Keratinocyte (primary cell): ENCODE results near the gene TAP1. TPM values are rescaled to one million over a fixed set of nuclear protein-coding genes. Genes with fewer than 3 reads are reported as not detected.

Experiments used
- DNase-seq: peaks from one replicate; pipeline ENCODE4 v3.0.0-alpha.2; 2011; ENCODE audit warnings: low read depth, missing footprints, low spot score
- FAIRE-seq: peaks from 2 replicates; lab custom pipeline; 2011; peaks lifted over from hg19 to GRCh38; lab: Jason Lieb, UNC
- H2AFZ ChIP-seq: 2 replicates; pipeline ENCODE4 v1.6.0; 2012; ENCODE audit warnings: low read length, control low read depth, inconsistent platforms; ENCODE audit not compliant: control insufficient read depth
- H3K27ac ChIP-seq: 2 replicates; pipeline ENCODE4 v1.5.1; 2011; ENCODE audit warnings: low read length; ENCODE audit not compliant: control insufficient read depth, insufficient read depth
- H3K27me3 ChIP-seq: 3 replicates; pipeline ENCODE4 v1.6.0; 2011; ENCODE audit warnings: low read length; ENCODE audit not compliant: control insufficient read depth, insufficient read depth; ENCODE audit errors: extremely low read depth
- H3K36me3 ChIP-seq, 2 experiments: 2 replicates in 1 of 2; 3 replicates in 1 of 2; pipeline ENCODE4 v1.5.1; 2011; ENCODE audit warnings: low read length in 2 of 2, mild to moderate bottlenecking in 1 of 2; ENCODE audit not compliant: control insufficient read depth in 2 of 2, insufficient read depth in 2 of 2; ENCODE audit errors: extremely low read depth in 1 of 2
- H3K4me1 ChIP-seq: 3 replicates; pipeline ENCODE4 v1.5.1; 2011; ENCODE audit warnings: low read length; ENCODE audit not compliant: control insufficient read depth, insufficient read depth; ENCODE audit errors: extremely low read depth
- H3K4me2 ChIP-seq: 3 replicates; pipeline ENCODE4 v1.6.0; 2011; ENCODE audit warnings: low read depth, low read length; ENCODE audit not compliant: control insufficient read depth, insufficient read depth; ENCODE audit errors: extremely low read depth
- H3K4me3 ChIP-seq, 3 experiments: fragments of 200-600 bp in 1 of 3; sonication (generic) in 1 of 3; 2 replicates in 2 of 3; 3 replicates in 1 of 3; pipeline ENCODE4 v1.5.1; 2011 to 2016; ENCODE audit warnings: low read length in 3 of 3, mild to moderate bottlenecking in 3 of 3, control low read depth in 2 of 3, inconsistent platforms in 1 of 3, low read depth in 1 of 3, mixed read lengths in 1 of 3, mixed run types in 1 of 3, moderate library complexity in 1 of 3; ENCODE audit not compliant: control insufficient read depth in 2 of 3, insufficient read depth in 2 of 3; ENCODE audit errors: extremely low read depth in 1 of 3
- H3K79me2 ChIP-seq: 2 replicates; pipeline ENCODE4 v1.6.0; 2012; ENCODE audit warnings: low read length; ENCODE audit not compliant: control insufficient read depth, insufficient read depth
- H3K9ac ChIP-seq: 3 replicates; pipeline ENCODE4 v1.6.0; 2011; ENCODE audit warnings: low read length; ENCODE audit not compliant: control insufficient read depth, insufficient read depth; ENCODE audit errors: extremely low read depth
- H3K9me1 ChIP-seq: 3 replicates; pipeline ENCODE4 v1.6.0; 2011; ENCODE audit warnings: low read length; ENCODE audit not compliant: control insufficient read depth, insufficient read depth; ENCODE audit errors: extremely low read depth
- H3K9me3 ChIP-seq: 2 replicates; pipeline ENCODE4 v1.5.1; 2012; ENCODE audit warnings: low read depth, low read length; ENCODE audit not compliant: control insufficient read depth
- H4K20me1 ChIP-seq: 3 replicates; pipeline ENCODE4 v1.6.0; 2011; ENCODE audit warnings: low read length; ENCODE audit not compliant: control insufficient read depth, insufficient read depth; ENCODE audit errors: extremely low read depth
- EZH2 ChIP-seq: IDR thresholded peaks from one replicate; pipeline ENCODE4 v1.6.1; 2012; ENCODE audit warnings: inconsistent platforms, mild to moderate bottlenecking, low read length, moderate library complexity
- dilution Hi-C: fragments of 300-500 bp; cut with MboI; formaldehyde crosslinking; loops from one replicate; pipeline ENCODE4 v1.7.0; 2020; ENCODE audit warnings: low sequenced_read_pairs; ENCODE audit not compliant: extremely low pct_ligation_motif_present
- polyA plus RNA-seq, 5 experiments: library from polyadenylated mRNA; depleted of rRNA in 3 of 5; stranded (reverse) in 3 of 5; stranded (forward) in 1 of 5; unstranded in 1 of 5; fragments of >200 nt; gene quantifications; 1 replicate in 1 of 5; 2 replicates in 3 of 5; 3 replicates in 1 of 5; pipeline versions ENCODE4 v1.2.1 to v1.2.3, GENCODE V29; 2011 to 2012; ENCODE audit warnings: missing spikeins in 2 of 5, low read depth in 1 of 5, low replicate concordance in 1 of 5
- TF ChIP-seq, protein P1 (sequence below), 3 experiments: IDR thresholded peaks in 1 of 3; conservative IDR thresholded peaks in 1 of 3; optimal IDR thresholded peaks in 1 of 3; 2 replicates in 2 of 3; 3 replicates in 1 of 3; pipeline versions ENCODE3 to v1.5.1; 2011; ENCODE audit warnings: low read length in 3 of 3, mild to moderate bottlenecking in 3 of 3, moderate library complexity in 2 of 3, control low read depth in 1 of 3, inconsistent platforms in 1 of 3; ENCODE audit not compliant: insufficient read depth in 2 of 3; ENCODE audit errors: extremely low read depth in 1 of 3

Gene TAP1
- polyA plus RNA-seq, 1 donor (not counting 4 experiments of a cell fraction or from before 2014, with no cell fraction given) = 56.1 TPM

DNA sequence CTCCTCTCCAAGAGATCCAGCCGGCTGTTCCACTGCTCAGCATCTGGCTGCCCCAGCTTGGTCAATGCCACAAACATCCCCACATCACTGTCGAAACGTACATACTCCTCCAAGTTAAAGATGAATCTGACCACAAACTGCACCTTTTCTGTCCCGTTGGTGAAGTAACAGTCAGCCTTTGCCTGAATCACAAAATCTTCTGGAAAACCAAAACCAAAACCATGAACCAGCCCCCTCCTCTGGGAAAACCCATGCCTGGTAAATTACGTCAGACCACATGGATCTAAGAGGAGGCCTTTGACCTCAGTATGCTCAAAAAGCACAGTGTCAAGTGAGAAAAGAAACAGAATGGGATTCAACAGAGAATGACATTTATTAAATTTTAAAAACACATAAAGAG, 38.4 kb downstream of the TAP1 start:
- Histone ChIP-seq H3K27ac (no peak overlapping the region), H3K36me3 (no peaks in the 10 kb centered on the region), H3K9me1 (no peaks in the 10 kb centered on the region), H3K4me1 (peaks cover 39% of the 10 kb centered on the region), H4K20me1 (no peaks in the 10 kb centered on the region), H3K9ac (no peak overlapping the region), H3K4me3 (no peak overlapping the region), H2AFZ (no peak overlapping the region), H3K27me3 (no peaks in the 10 kb centered on the region), H3K9me3 (no peaks in the 10 kb centered on the region), H3K79me2 (no peaks in the 10 kb centered on the region), H3K4me2 (no peak overlapping the region)
- TF ChIP-seq, protein P1, sequence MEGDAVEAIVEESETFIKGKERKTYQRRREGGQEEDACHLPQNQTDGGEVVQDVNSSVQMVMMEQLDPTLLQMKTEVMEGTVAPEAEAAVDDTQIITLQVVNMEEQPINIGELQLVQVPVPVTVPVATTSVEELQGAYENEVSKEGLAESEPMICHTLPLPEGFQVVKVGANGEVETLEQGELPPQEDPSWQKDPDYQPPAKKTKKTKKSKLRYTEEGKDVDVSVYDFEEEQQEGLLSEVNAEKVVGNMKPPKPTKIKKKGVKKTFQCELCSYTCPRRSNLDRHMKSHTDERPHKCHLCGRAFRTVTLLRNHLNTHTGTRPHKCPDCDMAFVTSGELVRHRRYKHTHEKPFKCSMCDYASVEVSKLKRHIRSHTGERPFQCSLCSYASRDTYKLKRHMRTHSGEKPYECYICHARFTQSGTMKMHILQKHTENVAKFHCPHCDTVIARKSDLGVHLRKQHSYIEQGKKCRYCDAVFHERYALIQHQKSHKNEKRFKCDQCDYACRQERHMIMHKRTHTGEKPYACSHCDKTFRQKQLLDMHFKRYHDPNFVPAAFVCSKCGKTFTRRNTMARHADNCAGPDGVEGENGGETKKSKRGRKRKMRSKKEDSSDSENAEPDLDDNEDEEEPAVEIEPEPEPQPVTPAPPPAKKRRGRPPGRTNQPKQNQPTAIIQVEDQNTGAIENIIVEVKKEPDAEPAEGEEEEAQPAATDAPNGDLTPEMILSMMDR (optimal IDR thresholded peaks at IDR 0.05 in 1 of 3, IDR thresholded peaks at IDR 0.05 in 1 of 3, conservative IDR thresholded peaks at IDR 0.05 in 1 of 3; ENCODE audit: extremely low read depth in 1 of 3, insufficient read depth in 2 of 3, low read length in 3 of 3) = no peak
- no peak for TF ChIP-seq EZH2
- DNase-seq = no peak
- FAIRE-seq = no peak
- dilution Hi-C loops = no loop called here

GRCh38 chr6:32814145-32814544, 39.4 kb downstream of the TAP1 start:
- Histone ChIP-seq H3K27me3 (no peaks in the 10 kb centered on the region), H3K4me1 (peaks cover 29% of the 10 kb centered on the region), H3K4me2 (no peak overlapping the region), H3K4me3 (no peak overlapping the region), H3K9ac (no peak overlapping the region), H3K27ac (no peak overlapping the region), H3K9me1 (no peaks in the 10 kb centered on the region), H3K36me3 (no peaks in the 10 kb centered on the region), H2AFZ (no peak overlapping the region), H4K20me1 (no peaks in the 10 kb centered on the region), H3K79me2 (no peaks in the 10 kb centered on the region), H3K9me3 (no peaks in the 10 kb centered on the region)
- TF ChIP-seq, protein P1 (optimal IDR thresholded peaks at IDR 0.05 in 1 of 3, IDR thresholded peaks at IDR 0.05 in 1 of 3, conservative IDR thresholded peaks at IDR 0.05 in 1 of 3; ENCODE audit: extremely low read depth in 1 of 3, insufficient read depth in 2 of 3, low read length in 3 of 3) = no peak
- no peak for TF ChIP-seq EZH2
- DNase-seq (no peak), FAIRE-seq (peak; percentile 39)
- dilution Hi-C loops = no loop called here
